Mucosa of rectum (tissue), 2 donors: ENCODE data around the gene ZBTB42.
A peak's percentile ranks its signal among the peaks of the same experiment; 100 is the strongest.

Source experiments
- H3K27ac ChIP-seq, 2 donors: one replicate each; pipeline ENCODE4 v1.7.0; 2013; ENCODE audit warnings: inconsistent platforms in 2 of 2, low read depth in 2 of 2, low read length in 2 of 2
- H3K27me3 ChIP-seq, 2 donors: one replicate each; pipeline ENCODE4 v1.7.0; 2013; ENCODE audit warnings: low read length in 2 of 2; ENCODE audit not compliant: control insufficient read depth in 2 of 2, insufficient read depth in 2 of 2
- H3K36me3 ChIP-seq, 2 donors: one replicate each; pipeline ENCODE4 v1.7.0; 2013; ENCODE audit warnings: low read length in 2 of 2; ENCODE audit not compliant: control insufficient read depth in 2 of 2, insufficient read depth in 2 of 2
- H3K4me1 ChIP-seq, 2 donors: one replicate each; pipeline ENCODE4 v1.7.0; 2013; ENCODE audit warnings: low read length in 2 of 2, mild to moderate bottlenecking in 1 of 2; ENCODE audit not compliant: control insufficient read depth in 2 of 2, insufficient read depth in 2 of 2
- H3K4me3 ChIP-seq, 2 donors: one replicate each; pipeline ENCODE4 v1.7.0; 2013; ENCODE audit warnings: low read length in 2 of 2
- H3K9ac ChIP-seq, 2 donors: one replicate each; pipeline ENCODE4 v1.7.0; 2013; ENCODE audit warnings: low read length in 2 of 2, low read depth in 1 of 2, mild to moderate bottlenecking in 1 of 2
- H3K9me3 ChIP-seq, 2 donors: one replicate each; pipeline ENCODE4 v1.7.0; 2013; ENCODE audit warnings: low read length in 2 of 2; ENCODE audit not compliant: control insufficient read depth in 2 of 2
- donor health status: healthy.
- donor health status: Normal muscosa, but diverticular disease.

The ZBTB42 gene

GRCh38 chr14:104789752-104790743 is 10.9 kb upstream of the ZBTB42 start:
- Histone ChIP-seq H3K27me3 (no peaks in the 10 kb centered on the region), H3K36me3 (peaks cover 9 to 22% of the 10 kb centered on the region in 2 donors), H3K9ac (no peak overlapping the region), H3K27ac (no peak overlapping the region), H3K4me1 (peaks cover 23 to 40% of the 10 kb centered on the region in 2 donors), H3K9me3 (no peaks in the 10 kb centered on the region), H3K4me3 (no peak overlapping the region)

GRCh38 chr14:104791425-104791824 is 9.5 kb upstream of the ZBTB42 start:
- Histone ChIP-seq H3K27me3 (no peaks in the 10 kb centered on the region), H3K4me1 (peaks cover 30 to 47% of the 10 kb centered on the region in 2 donors), H3K9me3 (no peaks in the 10 kb centered on the region), H3K4me3 (no peak overlapping the region), H3K9ac (no peak overlapping the region), H3K27ac (no peak overlapping the region), H3K36me3 (peaks cover 9 to 22% of the 10 kb centered on the region in 2 donors)

GRCh38 chr14:104792101-104792884 is 8.6 kb upstream of the ZBTB42 start:
- no peak overlapping the region for H3K4me3 ChIP-seq
- H3K9ac ChIP-seq: peak overlapping the region in 1 of 2 donors; percentile 29
- no peaks in the 10 kb centered on the region for H3K9me3 ChIP-seq
- peaks cover 32 to 47% of the 10 kb centered on the region in 2 donors for H3K4me1 ChIP-seq
- no peaks in the 10 kb centered on the region for H3K27me3 ChIP-seq
- H3K27ac ChIP-seq: no peak overlapping the region
- peaks cover 9 to 21% of the 10 kb centered on the region in 2 donors for H3K36me3 ChIP-seq

- H3K27me3 ChIP-seq: no peaks in the 10 kb centered on the region
- H3K27ac ChIP-seq: no peak overlapping the region
- H3K36me3 ChIP-seq: peaks cover 9 to 20% of the 10 kb centered on the region in 2 donors
- peak overlapping the region in 1 of 2 donors; percentile 34 for H3K9ac ChIP-seq
- peaks cover 37 to 50% of the 10 kb centered on the region in 2 donors for H3K4me1 ChIP-seq
- H3K4me3 ChIP-seq: peak overlapping the region in 1 of 2 donors; percentile 74
- no peaks in the 10 kb centered on the region for H3K9me3 ChIP-seq
Observed at GRCh38 chr14:104792945-104793702, 7.8 kb upstream of the ZBTB42 start.

GRCh38 chr14:104793703-104793959 is 7.3 kb upstream of the ZBTB42 start:
- H3K27ac ChIP-seq: no peak overlapping the region
- no peaks in the 10 kb centered on the region for H3K27me3 ChIP-seq
- H3K9ac ChIP-seq: peak overlapping the region in 1 of 2 donors; percentile 34
- H3K4me3 ChIP-seq: peak overlapping the region; percentile 73 to 74
- no peaks in the 10 kb centered on the region for H3K9me3 ChIP-seq
- H3K36me3 ChIP-seq: peaks cover 9 to 20% of the 10 kb centered on the region in 2 donors
- peaks cover 36 to 50% of the 10 kb centered on the region in 2 donors for H3K4me1 ChIP-seq

- Histone ChIP-seq H3K4me3 (peak overlapping the region; percentile 73 to 74), H3K4me1 (peaks cover 36 to 51% of the 10 kb centered on the region in 2 donors), H3K27ac (peak overlapping the region in 1 of 2 donors; percentile 76), H3K9ac (peak overlapping the region; percentile 83 to 86), H3K36me3 (peaks cover 9 to 20% of the 10 kb centered on the region in 2 donors), H3K9me3 (no peaks in the 10 kb centered on the region), H3K27me3 (no peaks in the 10 kb centered on the region)
Observed at GRCh38 chr14:104794099-104794498, 6.8 kb upstream of the ZBTB42 start.

GRCh38 chr14:104794631-104794992 is 6.3 kb upstream of the ZBTB42 start:
- Histone ChIP-seq H3K4me3 (peak overlapping the region; percentile 73 to 74), H3K9ac (peak overlapping the region; percentile 83 to 86), H3K27me3 (no peaks in the 10 kb centered on the region), H3K4me1 (peaks cover 36 to 56% of the 10 kb centered on the region in 2 donors), H3K27ac (peak overlapping the region; percentile 55 to 76), H3K9me3 (no peaks in the 10 kb centered on the region), H3K36me3 (peaks cover 4 to 19% of the 10 kb centered on the region in 2 donors)

GRCh38 chr14:104794993-104795780 is 5.7 kb upstream of the ZBTB42 start, which contains the start of gene AKT1:
Gene AKT1 (minus strand): TSS chr14:104795748. CDS start chr14:104792643, 3,105 bp downstream.
- Histone ChIP-seq H3K36me3 (peaks cover 0 to 14% of the 10 kb centered on the region in 2 donors), H3K9ac (peak within 1 kb of the TSS; percentile 83 to 86), H3K27me3 (no peaks in the 10 kb centered on the region), H3K27ac (peak within 1 kb of the TSS; percentile 79 to 84), H3K4me1 (peaks cover 40 to 61% of the 10 kb centered on the region in 2 donors), H3K9me3 (no peaks in the 10 kb centered on the region), H3K4me3 (peak within 1 kb of the TSS; percentile 73 to 74)
